K562 (cell line): ENCODE data around the gene SLC44A5. TPM values are rescaled to one million over a fixed set of nuclear protein-coding genes. Genes with fewer than 3 reads are reported as not detected.
A peak's percentile ranks its signal among the peaks of the same experiment; 100 is the strongest.

ENCODE experiments used
- ATAC-seq: fragments of 200-7000 bp; cut with Tn5 transposase; 3 replicates; pipeline ENCODE4 v1.9.1; 2020; ENCODE audit warnings: moderate library complexity
- BruUV-seq: library from RNA; stranded (reverse); fragments of 400-500 nt; replicated peaks from 2 replicates; lab custom pipeline; 2021; lab: Mats Ljungman, UMichigan
- CTCF ChIA-PET: fragments of 300-600 bp; formaldehyde crosslinking; extraction: SDS; loops from one replicate; lab custom pipeline; 2021; ENCODE audit warnings: low intra/inter-chr PET ratio; lab: Yijun Ruan, JAX
- POLR2A ChIA-PET: fragments of 300-600, 350-650 bp; sonication (Branson Sonifier 250); formaldehyde crosslinking; extraction: SDS; loops from one replicate; lab custom pipeline; 2021; ENCODE audit warnings: antibody characterized with exemption, inconsistent platforms; lab: Yijun Ruan, JAX
- DNase-seq, 4 experiments: peaks; one replicate each; pipeline versions ENCODE4 v3.0.0 to v3.0.0-alpha.2; 2011 to 2018; ENCODE audit warnings: low spot score in 3 of 4, mixed read lengths in 3 of 4; ENCODE audit errors: extremely low read depth in 1 of 4
- FAIRE-seq: peaks from 2 replicates; lab custom pipeline; 2011; peaks lifted over from hg19 to GRCh38; lab: Jason Lieb, UNC
- H2AFZ ChIP-seq: 2 replicates; pipeline ENCODE4 v1.6.0; 2011; ENCODE audit warnings: low read depth, low read length, control low read depth, inconsistent platforms
- H3K27ac ChIP-seq: fragments of 200-600 bp; 3 replicates; pipeline ENCODE4 v1.8.0; 2011; ENCODE audit warnings: low read depth, mild to moderate bottlenecking, control low read depth, inconsistent platforms, low read length, moderate library complexity, mixed read lengths; ENCODE audit errors: extremely low read depth
- H3K27me3 ChIP-seq, 2 experiments: fragments of 300-600 bp in 1 of 2; 2 replicates in 1 of 2; 3 replicates in 1 of 2; pipeline versions ENCODE4 v1.6.0 to v1.8.0; 2011; ENCODE audit warnings: inconsistent platforms in 2 of 2, low read length in 2 of 2, mild to moderate bottlenecking in 1 of 2, mixed read lengths in 1 of 2, moderate library complexity in 1 of 2; ENCODE audit not compliant: control insufficient read depth in 2 of 2, insufficient read depth in 2 of 2
- H3K36me3 ChIP-seq: fragments of 300-600 bp; 3 replicates; pipeline ENCODE4 v1.8.0; 2011; ENCODE audit warnings: mild to moderate bottlenecking, low read length, inconsistent platforms; ENCODE audit not compliant: control insufficient read depth, insufficient read depth
- H3K4me1 ChIP-seq, 2 experiments: fragments of 200-600 bp in 1 of 2; replicated peaks in 1 of 2; 2 replicates in 1 of 2; 3 replicates in 1 of 2; pipeline versions ENCODE4 v1.5.1 to v1.8.0; 2011; ENCODE audit warnings: inconsistent platforms in 2 of 2, low read length in 2 of 2, mild to moderate bottlenecking in 1 of 2, mixed read lengths in 1 of 2, moderate library complexity in 1 of 2; ENCODE audit not compliant: control insufficient read depth in 2 of 2, insufficient read depth in 2 of 2
- H3K4me2 ChIP-seq: 2 replicates; pipeline ENCODE4 v1.6.1; 2011; ENCODE audit warnings: low read length, control low read depth, inconsistent platforms, mixed read lengths; ENCODE audit not compliant: insufficient read depth
- H3K4me3 ChIP-seq: fragments of 200-600 bp; sonication (generic), shearing (Covaris generic); 2 replicates; pipeline ENCODE4 v1.5.1; 2016; ENCODE audit warnings: control low read depth, inconsistent platforms
- H3K79me2 ChIP-seq: fragments of 200-600 bp; 3 replicates; pipeline ENCODE4 v1.8.0; 2011; ENCODE audit warnings: low read length, inconsistent platforms; ENCODE audit not compliant: control insufficient read depth, insufficient read depth
- H3K9ac ChIP-seq, 2 experiments: 2 replicates each; pipeline versions ENCODE4 v1.6.0 to v1.6.1; 2011; ENCODE audit warnings: low read depth in 2 of 2, low read length in 2 of 2, control low read depth in 1 of 2, inconsistent platforms in 1 of 2, mild to moderate bottlenecking in 1 of 2, mixed read lengths in 1 of 2; ENCODE audit not compliant: insufficient read depth in 1 of 2
- H3K9me1 ChIP-seq: one replicate; pipeline ENCODE4 v1.6.0; 2011; ENCODE audit warnings: inconsistent platforms, mild to moderate bottlenecking, low read length, moderate library complexity; ENCODE audit not compliant: control insufficient read depth, insufficient read depth
- H3K9me3 ChIP-seq: replicated peaks from 2 replicates; pipeline ENCODE4 v1.5.1; 2011; ENCODE audit warnings: low read depth, low read length, inconsistent platforms; ENCODE audit not compliant: control insufficient read depth, insufficient read depth
- H4K20me1 ChIP-seq: replicated peaks from 2 replicates; pipeline ENCODE4 v1.6.1; 2011; ENCODE audit warnings: low read length, inconsistent platforms, mixed read lengths; ENCODE audit not compliant: control insufficient read depth, insufficient read depth
- ATF3 ChIP-seq, 2 experiments: fragments of 450-650 bp in 1 of 2; sonication (generic) in 1 of 2; formaldehyde crosslinking in 1 of 2; IDR thresholded peaks in 1 of 2; conservative IDR thresholded peaks in 1 of 2; 2 replicates each; pipeline versions ENCODE4 v1.6.1 to v1.8.1; 2016 to 2023; ENCODE audit warnings: mild to moderate bottlenecking in 2 of 2, moderate library complexity in 2 of 2, inconsistent platforms in 1 of 2, missing genetic modification reagents in 1 of 2
- CEBPG ChIP-seq, 3 experiments: fragments of 200-800 bp in 1 of 3; sonication (Bioruptor generic) in 1 of 3; sonication (generic) in 1 of 3; formaldehyde crosslinking in 1 of 3; IDR thresholded peaks in 2 of 3; conservative IDR thresholded peaks in 1 of 3; 2 replicates each; pipeline versions ENCODE4 v1.6.1 to v1.8.0; 2016 to 2022; ENCODE audit warnings: missing compliant biosample characterization in 2 of 3, missing genetic modification characterization in 2 of 3, mild to moderate bottlenecking in 1 of 3, missing genetic modification reagents in 1 of 3
- ETV1 ChIP-seq: fragments of 450-650 bp; conservative IDR thresholded peaks from 2 replicates; pipeline ENCODE4 v1.6.1; 2016; ENCODE audit warnings: missing genetic modification characterization, control low read depth, low read depth, missing compliant biosample characterization
- FOSL1 ChIP-seq: fragments of 200-800 bp; sonication (Bioruptor generic); conservative IDR thresholded peaks from 2 replicates; pipeline ENCODE4 v1.6.1; 2016; ENCODE audit warnings: missing genetic modification characterization, missing compliant biosample characterization
- HNRNPH1 ChIP-seq: fragments of 200-400 bp; formaldehyde crosslinking; optimal IDR thresholded peaks from 2 replicates; pipeline ENCODE3; 2017; ENCODE audit warnings: low read depth, mild to moderate bottlenecking, low read length, moderate library complexity
- JUN ChIP-seq, 2 experiments: sonication (generic) in 1 of 2; formaldehyde crosslinking in 1 of 2; IDR thresholded peaks; 2 replicates each; pipeline versions ENCODE4 v1.6.1 to v1.8.0; 2012 to 2022; ENCODE audit warnings: borderline replicate concordance in 2 of 2, mild to moderate bottlenecking in 2 of 2, improper control_type of control experiment in 1 of 2, low read depth in 1 of 2, low read length in 1 of 2, missing genetic modification reagents in 1 of 2
- JUND ChIP-seq, 2 experiments: IDR thresholded peaks; 2 replicates in 1 of 2; 3 replicates in 1 of 2; pipeline ENCODE4 v1.6.1; 2011; ENCODE audit warnings: borderline replicate concordance in 2 of 2, low read depth in 2 of 2, low read length in 2 of 2, improper control_type of control experiment in 1 of 2, missing biosample characterization in 1 of 2, missing genetic modification characterization in 1 of 2, missing genetic modification reagents in 1 of 2
- NR2C1 ChIP-seq, 2 experiments: fragments of 450-650 bp; IDR thresholded peaks; 2 replicates each; pipeline ENCODE4 v1.6.1; 2017; ENCODE audit warnings: mild to moderate bottlenecking in 2 of 2, antibody characterized with exemption in 1 of 2, inconsistent platforms in 1 of 2, missing compliant biosample characterization in 1 of 2, missing genetic modification characterization in 1 of 2
- NR3C1 ChIP-seq: sonication (generic); formaldehyde crosslinking; IDR thresholded peaks from 2 replicates; pipeline ENCODE4 v1.8.1; 2022; ENCODE audit warnings: missing genetic modification reagents
- SP1 ChIP-seq: sonication (generic); formaldehyde crosslinking; IDR thresholded peaks from 2 replicates; pipeline ENCODE4 v1.8.1; 2022; ENCODE audit warnings: mild to moderate bottlenecking, missing genetic modification reagents
- in situ Hi-C: fragments of 300-500 bp; cut with MboI; formaldehyde crosslinking; loops from 4 replicates; pipeline ENCODE4 v1.15.0; 2018; ENCODE audit warnings: inconsistent platforms, mixed read lengths
- intact Hi-C: fragments of 100-400 bp; cut with micrococcal nuclease; formaldehyde crosslinking; loops from 2 replicates; pipeline ENCODE4 v1.14.2; 2022
- polyA plus RNA-seq, 8 experiments: library from polyadenylated mRNA; depleted of rRNA in 4 of 8; stranded (reverse) in 5 of 8; unstranded in 3 of 8; fragments of >200 nt; fragmentation: Nextera tagmentation in 2 of 8; fragmentation: Illumina TruSeq in 1 of 8; extraction: Ambion mirVana in 2 of 8; extraction: Trizol in 1 of 8; gene quantifications; 2 replicates each; pipeline versions ENCODE4 v1.2.1 to v1.2.3, GENCODE V29; 2011 to 2014; ENCODE audit warnings: inconsistent platforms in 1 of 8, missing spikeins in 1 of 8
- total RNA-seq, 7 experiments: library from RNA; depleted of rRNA in 6 of 7; stranded (reverse); fragments of >200 nt in 6 of 7; fragmentation: Illumina TruSeq in 2 of 7; extraction: Trizol in 2 of 7; gene quantifications; 2 replicates each; pipeline versions ENCODE4 v1.2.1 to v1.2.3, GENCODE V29; 2011 to 2021; ENCODE audit warnings: low replicate concordance in 1 of 7
- TF ChIP-seq, protein P1 (sequence below): fragments of 250-450 bp; sonication (Bioruptor Pico); IDR thresholded peaks from 2 replicates; pipeline ENCODE4 v1.5.0; 2020; ENCODE audit warnings: mild to moderate bottlenecking, borderline replicate concordance

SLC44A5 gene
- total and polyA plus RNA-seq, 9 of the 15 experiments (the other 6 are each of a cell fraction or from before 2014, with no cell fraction given), result 1.2 to 10.1 (median 3.2) TPM

DNA sequence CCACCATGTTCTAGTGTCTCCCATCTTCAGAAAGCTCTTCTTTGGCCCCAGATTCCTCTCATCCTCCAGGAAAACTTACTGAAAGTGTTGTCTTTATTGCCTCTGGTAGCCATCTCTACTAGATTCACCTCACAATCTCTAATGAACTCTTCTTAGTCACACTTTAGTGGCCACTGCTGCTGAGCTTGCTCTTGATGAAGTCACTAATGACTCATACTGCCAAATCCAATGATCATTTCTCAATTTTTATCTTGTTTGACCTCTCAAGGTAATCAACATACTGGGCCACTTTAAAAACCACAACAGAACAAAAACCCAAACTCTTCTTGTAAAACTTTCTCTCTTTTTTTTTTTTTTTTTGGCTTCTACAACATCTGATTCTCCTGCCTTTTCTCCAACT is 280.3 kb downstream of the SLC44A5 start:
- no peak overlapping the region for H3K4me2 ChIP-seq
- FAIRE-seq (peak; percentile 23), DNase-seq (peak in 1 of 4 experiments; percentile 11), ATAC-seq (no peak)
- intact Hi-C loops, result no loop called here
- peaks cover 0 to 13% of the 10 kb centered on the region in 2 experiments; a peak in 2 of 5 replicates for H3K4me1 ChIP-seq
- no TSS peak for BruUV-seq
- no peaks in the 10 kb centered on the region for H3K27me3 ChIP-seq
- H4K20me1 ChIP-seq, result no peaks in the 10 kb centered on the region
- H3K79me2 ChIP-seq, result no peaks in the 10 kb centered on the region
- H3K27ac ChIP-seq, result no peak overlapping the region
- H3K9me3 ChIP-seq, result no peaks in the 10 kb centered on the region
- H3K4me3 ChIP-seq, result no peak overlapping the region
- H3K36me3 ChIP-seq, result no peaks in the 10 kb centered on the region
- TF ChIP-seq, protein P1, sequence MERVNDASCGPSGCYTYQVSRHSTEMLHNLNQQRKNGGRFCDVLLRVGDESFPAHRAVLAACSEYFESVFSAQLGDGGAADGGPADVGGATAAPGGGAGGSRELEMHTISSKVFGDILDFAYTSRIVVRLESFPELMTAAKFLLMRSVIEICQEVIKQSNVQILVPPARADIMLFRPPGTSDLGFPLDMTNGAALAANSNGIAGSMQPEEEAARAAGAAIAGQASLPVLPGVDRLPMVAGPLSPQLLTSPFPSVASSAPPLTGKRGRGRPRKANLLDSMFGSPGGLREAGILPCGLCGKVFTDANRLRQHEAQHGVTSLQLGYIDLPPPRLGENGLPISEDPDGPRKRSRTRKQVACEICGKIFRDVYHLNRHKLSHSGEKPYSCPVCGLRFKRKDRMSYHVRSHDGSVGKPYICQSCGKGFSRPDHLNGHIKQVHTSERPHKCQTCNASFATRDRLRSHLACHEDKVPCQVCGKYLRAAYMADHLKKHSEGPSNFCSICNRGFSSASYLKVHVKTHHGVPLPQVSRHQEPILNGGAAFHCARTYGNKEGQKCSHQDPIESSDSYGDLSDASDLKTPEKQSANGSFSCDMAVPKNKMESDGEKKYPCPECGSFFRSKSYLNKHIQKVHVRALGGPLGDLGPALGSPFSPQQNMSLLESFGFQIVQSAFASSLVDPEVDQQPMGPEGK, result no peak
- no peak for TF ChIP-seq NR3C1
- TF ChIP-seq HNRNPH1, result no peak
- TF ChIP-seq SP1, result no peak
- 0 out of 2 replicates have a peak, but pooled peaks have one; percentile 69 for TF ChIP-seq JUN (IDR thresholded peaks at IDR 0.05; ENCODE audit: borderline replicate concordance, low read depth, low read length)
- TF ChIP-seq JUN (CRISPR knock-in tag; IDR thresholded peaks at IDR 0.05; ENCODE audit: borderline replicate concordance), result no peak
- TF ChIP-seq FOSL1 (tag), result peak; percentile 93
- TF ChIP-seq CEBPG (CRISPR knock-in tag; IDR thresholded peaks at IDR 0.05), result no peak
- TF ChIP-seq CEBPG (tag; conservative IDR thresholded peaks at IDR 0.05 in 1 of 2, IDR thresholded peaks at IDR 0.05 in 1 of 2), result peak in 1 of 2 experiments; percentile 46; a peak in 1 of 4 replicates
- TF ChIP-seq ATF3 (IDR thresholded peaks at IDR 0.05), result peak; percentile 84
- no peak for TF ChIP-seq ATF3 (CRISPR knock-in tag; conservative IDR thresholded peaks at IDR 0.05)
- TF ChIP-seq NR2C1 (IDR thresholded peaks at IDR 0.05), result no peak
- 0 out of 2 replicates have a peak, but pooled peaks have one; percentile 28 for TF ChIP-seq NR2C1 (tag; IDR thresholded peaks at IDR 0.05)
- TF ChIP-seq ETV1 (tag), result no peak
- peak; percentile 76 for TF ChIP-seq JUND (IDR thresholded peaks at IDR 0.05; ENCODE audit: borderline replicate concordance, low read depth, low read length)
- TF ChIP-seq JUND (tag; IDR thresholded peaks at IDR 0.05; ENCODE audit: borderline replicate concordance, low read depth, low read length), result peak; percentile 79
- ChIA-PET POLR2A (interaction anchor here (0.8 kb wide), 1 partner anchor 12 kb away, joined by 3 read pairs; no protein-coding TSS in a partner anchor), CTCF (no interaction called here)
- in situ Hi-C loops, result no loop called here
- H2AFZ ChIP-seq, result no peak overlapping the region
- no peaks in the 10 kb centered on the region for H3K9me1 ChIP-seq
- no peak overlapping the region for H3K9ac ChIP-seq
